CD4-positive, CD25-positive, alpha-beta regulatory T cell (primary cell): ENCODE data around the gene SHTN1. TPM values are rescaled to one million over a fixed set of nuclear protein-coding genes. Genes with fewer than 3 reads are reported as not detected.

ENCODE experiments used
- ATAC-seq, 2 donors: fragments of 150-1000 bp; cut with Tn5 transposase; one replicate each; pipeline ENCODE4 v1.10.0; 2021; ENCODE audit warnings: low read depth in 2 of 2, moderate number of reproducible peaks in 2 of 2, moderate library complexity in 1 of 2
- DNase-seq, 3 donors: peaks; one replicate each; pipeline versions ENCODE4 v3.0.0 to v3.0.0-alpha.2; 2012 to 2022; ENCODE audit warnings: mixed read lengths in 1 of 3
- H3K27ac ChIP-seq: one replicate; pipeline ENCODE4 v1.7.0; 2013; ENCODE audit warnings: mild to moderate bottlenecking, low read length; ENCODE audit not compliant: insufficient read depth, poor library complexity, severe bottlenecking
- H3K27me3 ChIP-seq: one replicate; pipeline ENCODE4 v1.7.0; 2013; ENCODE audit warnings: low read length; ENCODE audit not compliant: control insufficient read depth, insufficient read depth
- H3K36me3 ChIP-seq: one replicate; pipeline ENCODE4 v1.7.0; 2013; ENCODE audit warnings: mild to moderate bottlenecking, low read length, moderate library complexity; ENCODE audit not compliant: control insufficient read depth, insufficient read depth
- H3K4me1 ChIP-seq: 2 replicates; pipeline ENCODE4 v1.7.0; 2013; ENCODE audit warnings: mild to moderate bottlenecking, low read length; ENCODE audit not compliant: insufficient read depth, control insufficient read depth, poor library complexity, severe bottlenecking
- H3K4me3 ChIP-seq: one replicate; pipeline ENCODE4 v1.7.0; 2013; ENCODE audit warnings: low read depth, mild to moderate bottlenecking, low read length, moderate library complexity
- H3K9me3 ChIP-seq, 2 experiments: 1 replicate in 1 of 2; 2 replicates in 1 of 2; pipeline ENCODE4 v1.7.0; 2013; ENCODE audit warnings: low read length in 2 of 2, mild to moderate bottlenecking in 1 of 2, moderate library complexity in 1 of 2; ENCODE audit not compliant: control insufficient read depth in 2 of 2
- H3K27ac Mint-ChIP-seq, 3 donors: one replicate each; pipeline ENCODE4 v1.8.0; 2020 to 2022; ENCODE audit warnings: mild to moderate bottlenecking in 3 of 3, mixed read lengths in 3 of 3, moderate library complexity in 2 of 3
- H3K27me3 Mint-ChIP-seq: one replicate; pipeline ENCODE4 v1.8.0; 2022; ENCODE audit warnings: mild to moderate bottlenecking, mixed read lengths
- H3K36me3 Mint-ChIP-seq: one replicate; pipeline ENCODE4 v1.8.0; 2020; ENCODE audit warnings: mixed read lengths
- H3K4me1 Mint-ChIP-seq, 4 donors: one replicate each; pipeline ENCODE4 v1.8.0; 2020 to 2022; ENCODE audit warnings: mixed read lengths in 4 of 4, mild to moderate bottlenecking in 1 of 4
- H3K4me3 Mint-ChIP-seq, 4 donors: one replicate each; pipeline ENCODE4 v1.8.0; 2020 to 2022; ENCODE audit warnings: mild to moderate bottlenecking in 4 of 4, mixed read lengths in 4 of 4, moderate library complexity in 3 of 4
- H3K9me3 Mint-ChIP-seq, 7 donors: one replicate each; pipeline ENCODE4 v1.8.0; 2020 to 2022; ENCODE audit warnings: mixed read lengths in 7 of 7, mild to moderate bottlenecking in 3 of 7, moderate library complexity in 2 of 7
- polyA plus RNA-seq, 4 donors: library from polyadenylated mRNA; unstranded; fragments of 300-500 nt; fragmentation: Illumina TruSeq; gene quantifications; one replicate each; pipeline ENCODE4 v1.2.3, GENCODE V29; 2021
- total RNA-seq: library from RNA; stranded (reverse); gene quantifications from one replicate; pipeline ENCODE4 v1.2.3, GENCODE V29; 2022

Gene SHTN1
- total and polyA plus RNA-seq, 5 donors from 2014 or later = 0.25 to 2.4 (median 0.65) TPM

DNA sequence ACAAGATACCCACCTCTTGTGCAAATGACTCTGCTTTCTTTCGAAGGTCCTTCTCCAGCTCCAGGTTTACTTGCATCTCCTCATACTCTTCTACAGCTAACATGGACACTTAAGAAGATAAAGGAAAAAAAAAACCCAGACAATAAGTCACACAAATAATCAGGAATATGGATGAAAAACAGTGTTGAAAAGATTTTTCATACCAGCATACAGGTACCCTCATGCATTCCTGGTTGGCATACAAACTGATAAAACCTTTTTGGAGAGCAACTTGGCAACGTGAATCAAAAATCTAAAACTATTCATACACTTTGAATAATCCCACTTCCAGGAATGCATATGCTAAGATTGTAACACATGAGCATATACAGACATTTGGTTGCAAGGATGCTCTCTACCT lies 60.1 kb downstream of the SHTN1 start:
- no peak overlapping the region for H3K4me3 Mint-ChIP-seq
- no peaks in the 10 kb centered on the region for H3K27me3 ChIP-seq
- no peak for ATAC-seq
- H3K9me3 Mint-ChIP-seq = peaks cover 0 to 7% (median 0%) of the 10 kb centered on the region in 7 donors
- H3K4me3 ChIP-seq = no peak overlapping the region
- H3K9me3 ChIP-seq = no peaks in the 10 kb centered on the region
- H3K36me3 Mint-ChIP-seq = no peaks in the 10 kb centered on the region
- H3K4me1 Mint-ChIP-seq = no peaks in the 10 kb centered on the region
- no peak for DNase-seq
- H3K27me3 Mint-ChIP-seq = no peaks in the 10 kb centered on the region
- no peak overlapping the region for H3K27ac Mint-ChIP-seq
- no peaks in the 10 kb centered on the region for H3K4me1 ChIP-seq
- H3K27ac ChIP-seq = no peak overlapping the region
- no peaks in the 10 kb centered on the region for H3K36me3 ChIP-seq

DNA sequence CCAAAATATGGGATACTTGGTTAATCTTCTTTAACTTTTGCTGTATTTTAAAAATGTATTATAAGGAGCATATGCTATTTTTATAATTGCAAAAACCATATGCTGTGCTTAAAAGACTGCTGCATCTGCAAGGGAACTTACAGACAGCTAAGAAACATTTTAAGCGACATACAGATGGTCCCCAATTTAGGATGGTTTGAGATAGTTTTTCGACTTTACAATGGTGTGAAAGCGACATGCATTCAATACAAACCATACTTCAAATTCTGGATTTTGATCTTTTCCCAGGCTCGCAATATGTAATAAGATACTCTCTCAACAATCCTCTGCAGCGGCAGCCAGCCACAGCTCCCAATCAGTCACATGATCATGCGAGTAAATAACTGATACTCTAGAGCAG lies 73.2 kb downstream of the SHTN1 start:
- Histone ChIP-seq H3K36me3 (no peaks in the 10 kb centered on the region), H3K27ac (no peak overlapping the region), H3K27me3 (no peaks in the 10 kb centered on the region), H3K9me3 (no peaks in the 10 kb centered on the region), H3K4me3 (no peak overlapping the region), H3K4me1 (no peaks in the 10 kb centered on the region)
- H3K4me1 Mint-ChIP-seq = no peaks in the 10 kb centered on the region
- no peak for ATAC-seq
- H3K27ac Mint-ChIP-seq = no peak overlapping the region
- peaks cover 0 to 9% (median 3%) of the 10 kb centered on the region in 7 donors for H3K9me3 Mint-ChIP-seq
- no peaks in the 10 kb centered on the region for H3K27me3 Mint-ChIP-seq
- H3K4me3 Mint-ChIP-seq = no peak overlapping the region
- no peak for DNase-seq
- H3K36me3 Mint-ChIP-seq = no peaks in the 10 kb centered on the region

DNA sequence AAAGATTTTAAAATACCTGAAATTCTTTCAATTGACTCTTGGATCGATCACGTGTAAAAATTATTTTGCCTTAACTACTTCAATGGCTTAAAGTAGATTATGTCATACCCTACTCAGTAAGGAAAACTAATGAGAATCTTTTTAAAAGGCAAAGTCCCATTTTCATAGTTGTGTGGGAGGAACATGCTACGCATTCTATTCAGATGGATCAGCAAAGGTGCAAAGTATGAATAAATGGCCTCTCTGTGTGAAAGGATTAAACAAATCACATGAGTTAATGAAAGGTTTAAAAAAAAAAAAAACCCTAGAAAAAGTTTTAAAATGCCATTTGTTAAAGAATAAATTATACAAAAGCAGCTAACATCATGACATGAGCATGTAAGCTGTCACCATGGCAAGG lies 78.6 kb downstream of the SHTN1 start:
- DNase-seq (no peak), ATAC-seq (no peak)
- Mint-ChIP-seq H3K4me1 (no peaks in the 10 kb centered on the region), H3K27me3 (no peaks in the 10 kb centered on the region), H3K36me3 (no peaks in the 10 kb centered on the region), H3K4me3 (no peak overlapping the region), H3K27ac (no peak overlapping the region), H3K9me3 (no peaks in the 10 kb centered on the region)
- Histone ChIP-seq H3K27me3 (no peaks in the 10 kb centered on the region), H3K9me3 (no peaks in the 10 kb centered on the region), H3K4me3 (no peak overlapping the region), H3K4me1 (no peaks in the 10 kb centered on the region), H3K27ac (no peak overlapping the region), H3K36me3 (no peaks in the 10 kb centered on the region)

DNA sequence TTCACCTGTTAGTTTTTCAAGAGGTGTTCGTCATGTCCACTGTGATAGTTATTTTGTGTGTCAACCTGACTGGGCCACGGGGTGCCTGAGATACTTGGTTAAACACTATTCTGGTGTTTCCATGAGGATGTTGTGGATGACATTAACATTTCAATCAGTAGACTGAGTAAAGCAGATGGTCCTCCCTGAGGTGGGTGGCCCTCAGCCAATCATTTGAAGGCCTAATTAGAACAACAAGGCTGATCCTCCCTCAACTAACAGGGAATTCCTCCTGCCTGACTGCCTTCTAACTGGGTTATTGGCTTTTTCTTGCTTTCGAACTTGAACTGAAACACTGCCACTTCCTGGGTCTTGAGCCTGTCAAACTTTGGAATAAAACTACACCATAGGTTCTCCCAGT lies 79.9 kb downstream of the SHTN1 start:
- Mint-ChIP-seq H3K4me1 (no peaks in the 10 kb centered on the region), H3K36me3 (no peaks in the 10 kb centered on the region), H3K9me3 (peaks cover 0 to 1% (median 0%) of the 10 kb centered on the region in 7 donors), H3K4me3 (no peak overlapping the region), H3K27ac (no peak overlapping the region), H3K27me3 (no peaks in the 10 kb centered on the region)
- Histone ChIP-seq H3K36me3 (no peaks in the 10 kb centered on the region), H3K9me3 (no peaks in the 10 kb centered on the region), H3K4me1 (no peaks in the 10 kb centered on the region), H3K4me3 (no peak overlapping the region), H3K27ac (no peak overlapping the region), H3K27me3 (no peaks in the 10 kb centered on the region)
- ATAC-seq (no peak), DNase-seq (no peak)

DNA sequence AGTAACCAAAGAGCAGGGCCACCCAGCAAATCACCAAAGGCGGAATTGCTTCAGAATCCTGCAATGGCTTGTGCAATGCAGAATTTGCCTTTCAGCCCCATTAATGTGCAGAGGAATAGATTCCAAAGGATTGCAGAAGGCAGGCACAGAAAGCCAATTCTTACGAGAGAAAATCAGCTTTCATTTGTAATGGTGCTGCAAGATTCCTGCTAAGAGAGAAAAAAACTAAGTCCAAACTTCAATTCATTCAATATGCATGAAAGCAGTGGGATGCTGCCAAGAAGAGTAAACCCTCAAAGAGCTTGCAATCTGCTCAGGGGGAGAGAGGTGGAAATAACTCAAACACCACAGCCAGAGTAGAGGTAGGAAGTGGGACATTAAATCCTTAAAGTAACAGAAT lies 85.3 kb downstream of the SHTN1 start:
- Histone ChIP-seq H3K36me3 (no peaks in the 10 kb centered on the region), H3K27me3 (no peaks in the 10 kb centered on the region), H3K9me3 (no peaks in the 10 kb centered on the region), H3K4me1 (no peaks in the 10 kb centered on the region), H3K27ac (no peak overlapping the region), H3K4me3 (no peak overlapping the region)
- H3K4me1 Mint-ChIP-seq = no peaks in the 10 kb centered on the region
- peaks cover 0 to 1% (median 0%) of the 10 kb centered on the region in 7 donors for H3K9me3 Mint-ChIP-seq
- H3K36me3 Mint-ChIP-seq = no peaks in the 10 kb centered on the region
- H3K27me3 Mint-ChIP-seq = no peaks in the 10 kb centered on the region
- no peak overlapping the region for H3K27ac Mint-ChIP-seq
- no peak overlapping the region for H3K4me3 Mint-ChIP-seq
- no peak for DNase-seq
- ATAC-seq = no peak

DNA sequence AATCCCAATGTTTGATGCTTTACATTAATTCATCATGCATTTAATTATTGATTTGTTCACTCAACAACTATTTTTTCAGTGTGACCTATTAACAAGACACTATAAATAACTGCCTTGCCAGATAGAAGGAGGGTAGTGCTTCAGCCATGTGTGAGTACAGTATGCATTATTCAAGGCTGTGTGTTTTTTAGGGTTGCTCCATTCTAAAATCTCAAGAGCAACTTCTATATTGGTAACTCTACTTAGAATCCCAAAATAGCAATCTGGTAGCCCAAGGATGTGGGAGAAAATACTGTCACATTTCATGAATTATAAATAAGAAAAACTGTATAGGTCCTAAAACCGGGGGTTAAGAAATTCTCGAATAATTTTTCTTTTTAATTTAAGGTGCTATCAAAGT lies 85.8 kb downstream of the SHTN1 start:
- Mint-ChIP-seq H3K9me3 (peaks cover 0 to 1% (median 0%) of the 10 kb centered on the region in 7 donors), H3K27me3 (no peaks in the 10 kb centered on the region)
- DNase-seq = no peak

DNA sequence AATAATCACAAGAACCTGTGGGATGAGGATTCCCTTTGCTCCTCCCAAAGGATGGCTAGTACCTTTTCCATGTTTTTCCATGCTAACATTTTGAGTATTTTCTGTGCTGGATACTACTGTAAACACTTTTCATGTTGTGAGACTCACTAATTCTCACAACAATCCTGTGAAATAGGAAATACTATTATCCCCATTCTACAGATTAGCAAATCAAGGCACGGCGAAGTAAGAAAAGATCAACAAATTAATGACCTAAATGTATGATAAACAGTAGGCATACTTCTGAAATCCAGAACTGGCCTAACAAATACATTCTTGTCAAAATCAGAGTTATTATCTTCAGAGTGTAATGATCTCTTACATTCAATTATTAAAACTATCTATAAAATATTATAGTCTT lies 86.4 kb downstream of the SHTN1 start:
- Histone ChIP-seq H3K9me3 (no peaks in the 10 kb centered on the region), H3K4me1 (no peaks in the 10 kb centered on the region), H3K27me3 (no peaks in the 10 kb centered on the region), H3K36me3 (no peaks in the 10 kb centered on the region), H3K27ac (no peak overlapping the region), H3K4me3 (no peak overlapping the region)
- Mint-ChIP-seq H3K9me3 (peaks cover 0 to 1% (median 0%) of the 10 kb centered on the region in 7 donors), H3K36me3 (no peaks in the 10 kb centered on the region), H3K4me3 (no peak overlapping the region), H3K27ac (no peak overlapping the region), H3K4me1 (no peaks in the 10 kb centered on the region), H3K27me3 (no peaks in the 10 kb centered on the region)
- DNase-seq = no peak
- no peak for ATAC-seq

More for the DNA sequence above, 85.8 kb downstream of the SHTN1 start:
- Histone ChIP-seq H3K4me1 (no peaks in the 10 kb centered on the region), H3K27me3 (no peaks in the 10 kb centered on the region), H3K4me3 (no peak overlapping the region), H3K27ac (no peak overlapping the region), H3K36me3 (no peaks in the 10 kb centered on the region), H3K9me3 (no peaks in the 10 kb centered on the region)
- H3K4me1 Mint-ChIP-seq = no peaks in the 10 kb centered on the region
- no peaks in the 10 kb centered on the region for H3K36me3 Mint-ChIP-seq
- no peak for ATAC-seq
- H3K27ac Mint-ChIP-seq = no peak overlapping the region
- H3K4me3 Mint-ChIP-seq = no peak overlapping the region

DNA sequence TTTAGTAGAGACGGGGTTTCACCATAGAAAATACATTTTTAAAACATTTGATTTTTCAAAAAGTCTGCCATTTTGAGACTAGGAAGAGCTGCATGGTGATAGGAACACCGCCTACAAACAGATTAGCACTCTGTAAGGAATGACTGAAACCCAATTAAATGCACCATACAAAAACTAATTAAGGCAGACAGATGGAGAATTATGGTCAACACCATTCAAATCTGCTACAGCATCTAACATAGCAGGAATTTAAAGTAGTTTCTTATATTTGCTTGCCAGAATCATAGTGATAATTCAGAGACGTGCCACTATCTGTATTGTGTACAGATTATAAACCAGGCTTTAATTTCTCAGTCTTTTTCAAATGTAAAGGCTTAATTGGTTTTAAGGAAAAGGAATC lies 87.5 kb downstream of the SHTN1 start:
- ATAC-seq = no peak
- Mint-ChIP-seq H3K27ac (no peak overlapping the region), H3K4me1 (no peaks in the 10 kb centered on the region), H3K4me3 (no peak overlapping the region), H3K36me3 (no peaks in the 10 kb centered on the region), H3K27me3 (no peaks in the 10 kb centered on the region), H3K9me3 (peaks cover 0 to 1% (median 0%) of the 10 kb centered on the region in 7 donors)
- DNase-seq = no peak
- H3K36me3 ChIP-seq = no peaks in the 10 kb centered on the region
- H3K9me3 ChIP-seq = no peaks in the 10 kb centered on the region
- no peak overlapping the region for H3K4me3 ChIP-seq
- no peaks in the 10 kb centered on the region for H3K27me3 ChIP-seq
- no peaks in the 10 kb centered on the region for H3K4me1 ChIP-seq
- no peak overlapping the region for H3K27ac ChIP-seq
